HCT116 (cell line): ENCODE measurements around the gene PODN. TPM values are rescaled to one million over a fixed set of nuclear protein-coding genes. Genes with fewer than 3 reads are reported as not detected.

Source experiments
- ATAC-seq: fragments of 200-7000 bp; cut with Tn5 transposase; 2 replicates; pipeline ENCODE4 v1.9.1; 2020; ENCODE audit warnings: mild to moderate bottlenecking, moderate library complexity
- BruUV-seq: library from RNA; stranded (reverse); fragments of 400-500 nt; replicated peaks from 2 replicates; lab custom pipeline; 2021; lab: Mats Ljungman, UMichigan
- CTCF ChIA-PET: fragments of 300-600 bp; sonication (Branson Sonifier 250); formaldehyde crosslinking; loops from one replicate; lab custom pipeline; 2021; ENCODE audit warnings: antibody characterized with exemption; lab: Charles Lee
- POLR2A ChIA-PET: fragments of 300-600, 350-600 bp; sonication (Branson Sonifier 250); formaldehyde crosslinking; loops from one replicate; lab custom pipeline; 2021; ENCODE audit warnings: antibody characterized with exemption; lab: Charles Lee
- RAD21 ChIA-PET, 2 experiments: fragments of 300-600 bp; sonication (Branson Sonifier 250); formaldehyde crosslinking; loops; one replicate each; lab custom pipeline; 2023; ENCODE audit warnings: low total read pairs in 2 of 2; ENCODE audit not compliant: uncharacterized antibody in 2 of 2, unreplicated experiment in 2 of 2, low non-redundant PET in 1 of 2; lab: Charles Lee
- DNase-seq: peaks from one replicate; pipeline ENCODE4 v3.0.0-alpha.2; 2010; ENCODE audit warnings: low read depth, low spot score
- H2AFZ ChIP-seq: fragments of 200-600 bp; shearing (Covaris generic), sonication (generic); 2 replicates; pipeline ENCODE4 v1.6.1; 2017; ENCODE audit warnings: low read depth, mixed run types, mixed read lengths, antibody characterized with exemption, low read length; ENCODE audit not compliant: poor library complexity, severe bottlenecking
- H3K27ac ChIP-seq: 2 replicates; pipeline ENCODE4 v1.5.1; 2012; ENCODE audit warnings: low read depth, low read length
- H3K27me3 ChIP-seq: fragments of 200-600 bp; sonication (generic); 2 replicates; pipeline ENCODE4 v1.6.1; 2016; ENCODE audit warnings: mixed run types, low read length, mixed read lengths; ENCODE audit not compliant: insufficient read depth
- H3K36me3 ChIP-seq, 2 experiments: fragments of 200-500 bp in 1 of 2; fragments of 200-600 bp in 1 of 2; sonication (Bioruptor generic) in 1 of 2; sonication (generic) in 1 of 2; 2 replicates each; pipeline versions ENCODE4 v1.5.1 to v1.6.1; 2014 to 2016; ENCODE audit warnings: low read length in 2 of 2, inconsistent platforms in 1 of 2, mixed read lengths in 1 of 2, mixed run types in 1 of 2; ENCODE audit not compliant: insufficient read depth in 2 of 2, control insufficient read depth in 1 of 2
- H3K4me1 ChIP-seq, 2 experiments: fragments of 200-600 bp in 1 of 2; sonication (generic) in 1 of 2; 2 replicates each; pipeline versions ENCODE4 v1.5.1 to v1.6.1; 2012 to 2017; ENCODE audit warnings: low read length in 2 of 2, inconsistent platforms in 1 of 2, mild to moderate bottlenecking in 1 of 2, mixed read lengths in 1 of 2, mixed run types in 1 of 2, moderate library complexity in 1 of 2; ENCODE audit not compliant: insufficient read depth in 2 of 2, control insufficient read depth in 1 of 2
- H3K4me2 ChIP-seq: fragments of 200-600 bp; sonication (generic); 2 replicates; pipeline ENCODE4 v1.6.1; 2017; ENCODE audit warnings: mixed run types, low read length, mixed read lengths
- H3K4me3 ChIP-seq, 2 experiments: fragments of 200-600 bp in 1 of 2; sonication (generic) in 1 of 2; replicated peaks in 1 of 2; 2 replicates each; pipeline ENCODE4 v1.5.1; 2011 to 2016; ENCODE audit warnings: low read length in 2 of 2, control low read depth in 1 of 2, low read depth in 1 of 2, mild to moderate bottlenecking in 1 of 2, mixed read lengths in 1 of 2, mixed run types in 1 of 2
- H3K79me2 ChIP-seq: fragments of 200-600 bp; sonication (generic); 2 replicates; pipeline ENCODE4 v1.6.1; 2017; ENCODE audit warnings: mild to moderate bottlenecking, mixed run types, low read length, moderate library complexity, mixed read lengths; ENCODE audit not compliant: insufficient read depth
- H3K9ac ChIP-seq: fragments of 200-600 bp; sonication (generic); 2 replicates; pipeline ENCODE4 v1.6.1; 2016; ENCODE audit warnings: low read length, mixed read lengths
- H3K9me2 ChIP-seq: fragments of 200-600 bp; sonication (generic), shearing (Covaris generic); 2 replicates; pipeline ENCODE4 v1.6.1; 2017; ENCODE audit warnings: mixed run types, mild to moderate bottlenecking, moderate library complexity; ENCODE audit not compliant: insufficient read depth
- H3K9me3 ChIP-seq, 2 experiments: fragments of 200-500 bp in 1 of 2; fragments of 200-600 bp in 1 of 2; sonication (Bioruptor generic) in 1 of 2; sonication (generic) in 1 of 2; 2 replicates each; pipeline ENCODE4 v1.6.1; 2014 to 2017; ENCODE audit warnings: low read length in 2 of 2, mixed read lengths in 2 of 2, inconsistent platforms in 1 of 2, low read depth in 1 of 2, mild to moderate bottlenecking in 1 of 2, mixed run types in 1 of 2, moderate library complexity in 1 of 2; ENCODE audit not compliant: control insufficient read depth in 1 of 2, insufficient read depth in 1 of 2
- H4K20me1 ChIP-seq: fragments of 200-600 bp; sonication (generic), shearing (Covaris generic); 2 replicates; pipeline ENCODE4 v1.6.1; 2017; ENCODE audit warnings: mixed run types, mild to moderate bottlenecking, moderate library complexity; ENCODE audit not compliant: insufficient read depth
- CBX3 ChIP-seq: IDR thresholded peaks from 2 replicates; pipeline ENCODE4 v1.6.1; 2012; ENCODE audit warnings: low read depth
- FOSL1 ChIP-seq: IDR thresholded peaks from 2 replicates; pipeline ENCODE4 v1.6.1; 2012; ENCODE audit warnings: low read depth
- POLR2A ChIP-seq: IDR thresholded peaks from 2 replicates; pipeline ENCODE4 v1.7.0; 2011; ENCODE audit warnings: borderline replicate concordance; ENCODE audit not compliant: insufficient read depth, insufficient read length; ENCODE audit errors: extremely low read depth
- POLR2AphosphoS5 ChIP-seq: IDR thresholded peaks from 2 replicates; pipeline ENCODE4 v1.6.1; 2011; ENCODE audit warnings: mild to moderate bottlenecking, low read depth, low read length, moderate library complexity
- SIN3A ChIP-seq: IDR thresholded peaks from 2 replicates; pipeline ENCODE4 v1.6.1; 2012; ENCODE audit warnings: low read depth
- SP1 ChIP-seq: IDR thresholded peaks from 2 replicates; pipeline ENCODE4 v1.6.1; 2012; ENCODE audit warnings: low read depth
- SRF ChIP-seq: IDR thresholded peaks from 2 replicates; pipeline ENCODE4 v1.6.1; 2012; ENCODE audit warnings: low read depth
- YY1 ChIP-seq: IDR thresholded peaks from 2 replicates; pipeline ENCODE4 v1.6.1; 2011; ENCODE audit warnings: low read length, low read depth, moderate library complexity, mild to moderate bottlenecking; ENCODE audit not compliant: insufficient replicate concordance; ENCODE audit errors: extremely low read depth
- intact Hi-C: fragments of 100-400 bp; cut with micrococcal nuclease; formaldehyde crosslinking; loops from 2 replicates; pipeline ENCODE4 v1.10.0; 2022
- total RNA-seq: library from RNA; stranded (reverse); gene quantifications from one replicate; pipeline ENCODE4 v1.2.1, GENCODE V29; 2021; ENCODE audit not compliant: unreplicated experiment
- TF ChIP-seq, protein P1 (sequence below): IDR thresholded peaks from 2 replicates; pipeline ENCODE4 v1.6.1; 2012
- TF ChIP-seq, protein P2 (sequence below): IDR thresholded peaks from 2 replicates; pipeline ENCODE4 v1.6.1; 2012

PODN gene
- total RNA-seq, 1 experiment from 2014 or later = 0.22 TPM

DNA sequence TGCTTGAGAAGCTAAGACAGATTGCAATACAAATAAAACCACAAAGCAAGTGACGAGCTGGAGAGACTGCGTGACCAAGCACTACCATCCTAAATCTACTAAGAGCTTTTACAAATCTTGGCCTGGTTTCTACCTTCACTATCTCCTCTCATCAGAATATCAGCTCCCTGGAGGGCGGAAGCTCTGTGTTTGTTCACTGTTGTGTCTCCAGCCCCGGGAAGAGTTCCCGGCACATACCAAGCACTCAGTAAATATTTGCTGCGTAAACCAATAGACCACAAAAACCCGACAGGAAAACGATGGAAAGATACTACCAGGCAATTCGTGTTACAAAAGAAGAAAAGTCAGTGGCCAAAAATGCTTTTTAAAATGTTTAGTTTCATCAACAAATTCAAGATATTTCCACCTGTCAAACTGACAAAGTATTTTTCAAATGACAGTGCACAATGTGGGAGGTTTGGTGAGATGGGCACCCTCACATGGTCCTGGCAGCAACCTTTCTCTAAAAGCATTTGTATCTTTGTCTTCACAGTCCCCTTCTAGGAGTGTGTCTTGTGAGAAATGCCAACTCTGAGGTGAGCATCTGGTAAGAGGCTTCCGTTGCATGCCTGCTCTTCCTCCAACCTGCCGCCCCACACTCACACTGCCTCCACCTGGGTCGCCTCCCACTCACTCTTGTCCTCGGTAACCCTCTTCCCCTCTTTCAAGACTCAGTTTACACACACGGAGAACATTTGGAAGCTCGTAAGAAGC lies 45.7 kb downstream of the PODN start:
- ChIA-PET RAD21 (no interaction called here), POLR2A (no interaction called here), CTCF (no interaction called here)
- no peaks in the 10 kb centered on the region for H3K9me2 ChIP-seq
- H3K4me3 ChIP-seq = no peak overlapping the region
- H3K79me2 ChIP-seq = no peaks in the 10 kb centered on the region
- TF ChIP-seq SP1 (no peak), POLR2AphosphoS5 (no peak), POLR2A (no peak), SRF (no peak), CBX3 (no peak), SIN3A (no peak), FOSL1 (no peak), YY1 (no peak)
- TF ChIP-seq, protein P1, sequence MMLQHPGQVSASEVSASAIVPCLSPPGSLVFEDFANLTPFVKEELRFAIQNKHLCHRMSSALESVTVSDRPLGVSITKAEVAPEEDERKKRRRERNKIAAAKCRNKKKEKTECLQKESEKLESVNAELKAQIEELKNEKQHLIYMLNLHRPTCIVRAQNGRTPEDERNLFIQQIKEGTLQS = no peak
- TF ChIP-seq, protein P2, sequence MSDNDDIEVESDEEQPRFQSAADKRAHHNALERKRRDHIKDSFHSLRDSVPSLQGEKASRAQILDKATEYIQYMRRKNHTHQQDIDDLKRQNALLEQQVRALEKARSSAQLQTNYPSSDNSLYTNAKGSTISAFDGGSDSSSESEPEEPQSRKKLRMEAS = no peak
- no peak overlapping the region for H3K9ac ChIP-seq
- H4K20me1 ChIP-seq = no peaks in the 10 kb centered on the region
- intact Hi-C loops = no loop called here
- no peak overlapping the region for H3K4me2 ChIP-seq
- H3K27ac ChIP-seq = no peak overlapping the region
- BruUV-seq = no TSS peak
- no peak overlapping the region for H2AFZ ChIP-seq
- DNase-seq = no peak
- H3K27me3 ChIP-seq = no peaks in the 10 kb centered on the region
- no peaks in the 10 kb centered on the region for H3K36me3 ChIP-seq
- H3K9me3 ChIP-seq = peaks cover 0 to 7% of the 10 kb centered on the region in 2 experiments; a peak in 1 of 4 replicates
- peaks cover 0 to 20% of the 10 kb centered on the region in 2 experiments; a peak in 2 of 4 replicates for H3K4me1 ChIP-seq
- no peak for ATAC-seq
